Heart left ventricle (tissue), 16 donors: ENCODE measurements around the gene THSD4. TPM values are rescaled to one million over a fixed set of nuclear protein-coding genes. Genes with fewer than 3 reads are reported as not detected.

ENCODE experiments used
- ATAC-seq, 4 donors: fragments of 200-7000 bp; cut with Tn5 transposase; one replicate each; pipeline ENCODE4 v1.9.1; 2020 to 2022; ENCODE audit warnings: moderate library complexity in 4 of 4, mild to moderate bottlenecking in 3 of 4, moderate number of reproducible peaks in 1 of 4
- DNase-seq, 5 donors: peaks; one replicate each; pipeline ENCODE4 v3.0.0-alpha.2; 2020
- H3K27ac ChIP-seq, 12 donors: fragments of 200-600 bp; sonication (generic) in 4 of 12; one replicate each; pipeline versions ENCODE4 v1.5.0 to v1.8.0; 2016 to 2022; ENCODE audit warnings: mild to moderate bottlenecking in 2 of 12
- H3K27me3 ChIP-seq, 9 donors: fragments of 200-600 bp; sonication (generic) in 2 of 9; one replicate each; pipeline versions ENCODE4 v1.5.1 to v1.8.0; 2016 to 2022; ENCODE audit warnings: mild to moderate bottlenecking in 3 of 9
- H3K36me3 ChIP-seq, 9 donors: fragments of 200-600 bp; sonication (generic) in 2 of 9; one replicate each; pipeline versions ENCODE4 v1.5.0 to v1.8.0; 2018 to 2022; ENCODE audit warnings: mild to moderate bottlenecking in 2 of 9
- H3K4me1 ChIP-seq, 12 donors: fragments of 200-600 bp; sonication (generic) in 4 of 12; one replicate each; pipeline versions ENCODE4 v1.5.0 to v1.8.0; 2016 to 2022; ENCODE audit warnings: mild to moderate bottlenecking in 3 of 12
- H3K4me3 ChIP-seq, 12 donors: fragments of 200-600 bp; sonication (generic) in 4 of 12; one replicate each; pipeline versions ENCODE4 v1.5.0 to v1.8.0; 2017 to 2022; ENCODE audit warnings: mild to moderate bottlenecking in 9 of 12, moderate library complexity in 4 of 12
- H3K9me3 ChIP-seq, 12 donors: fragments of 200-600 bp; sonication (generic) in 4 of 12; one replicate each; pipeline versions ENCODE4 v1.5.0 to v1.8.0; 2016 to 2022; ENCODE audit warnings: mild to moderate bottlenecking in 1 of 12
- CTCF ChIP-seq, 12 donors: fragments of 200-600 bp; sonication (generic) in 4 of 12; IDR thresholded peaks; one replicate each; pipeline versions ENCODE4 v1.5.0 to v1.8.0; 2018 to 2022; ENCODE audit warnings: antibody characterized with exemption in 12 of 12, mild to moderate bottlenecking in 5 of 12
- POLR2A ChIP-seq, 2 donors: fragments of 450-650 bp; IDR thresholded peaks; one replicate each; pipeline ENCODE4 v1.6.1; 2017; ENCODE audit warnings: antibody characterized with exemption in 2 of 2, mild to moderate bottlenecking in 2 of 2, moderate library complexity in 2 of 2
- WGBS, 4 donors: extraction: QIAGEN DNeasy Blood & Tissue Kit in 2 of 4; methylation state at CpG; one replicate each; pipeline versions ENCODE4 v1.1.5 to v1.1.7; 2013 to 2018; 5-methylcytosine and 5-hydroxymethylcytosine counted together
- intact Hi-C, 10 donors: fragments of 100-400 bp; cut with DNase I; formaldehyde crosslinking; loops; one replicate each; pipeline versions ENCODE4 v1.11.1 to v1.14.2; 2022
- polyA plus RNA-seq, 2 donors: library from polyadenylated mRNA; stranded (reverse); fragments of 200-250 nt; gene quantifications; one replicate each; pipeline ENCODE4 v1.2.3, GENCODE V29; 2013
- total RNA-seq, 9 donors: library from RNA; depleted of rRNA in 2 of 9; stranded (reverse); fragments of >200 nt in 2 of 9; fragmentation: NEBNext Ultra II Directional in 3 of 9; extraction: Animal tissue kit (Norgen Biotek cat#: 25700) in 3 of 9; gene quantifications; one replicate each; pipeline versions ENCODE4 v1.1.0 to v1.2.4, GENCODE V29; 2016 to 2023
- donor health status: ischemic (EF 13 %, LVEDD 7.1; RV severe dilation, severe dysfunction).
- donor health status: healthy with polysubstance abuse.
- donor health status: DM: no; HTN: yes; CAD: no.
- donor health status: DM: no; HTN: no; CAD: no.
- donor health status: ischemic (EF 25% LVEDD 6.9; RV normal size, moderate dysfunction).
- donor health status: ischemic (EF 25% LVEDD 5.7; RV mildly dilated, moderate dysfunction).
- donor health status: healthy.
- donor health status: DM: yes; HTN: yes; CAD: no.
- donor health status: ischemic (EF 35%, LVEDD 5.7; RV mildly dilated, moderate dysfunction).
- donor health status: nonischemic (EF 11% LVEDD 7.7; RV severe dilation, severe dysfunction).
- donor health status: DM: yes; HTN: yes; CAD: no.
- donor health status: PGD.
- donor health status: ischemic (EF 29% LVEDD 5.4; RV normal size, mild dysfunction).
- donor health status: nonischemic (EF 23%, LVEDD 6.1; RV moderate dilation, normal function).

Gene THSD4
- total and polyA plus RNA-seq, 11 donors, result 32.6 to 206 (median 93.2) TPM

- Histone ChIP-seq H3K27me3 (no peaks in the 10 kb centered on the region), H3K4me1 (peaks cover 0 to 20% (median 3%) of the 10 kb centered on the region in 12 donors), H3K36me3 (peaks cover 0 to 20% (median 11%) of the 10 kb centered on the region in 9 donors), H3K27ac (no peak overlapping the region), H3K9me3 (peaks cover 0 to 6% (median 0%) of the 10 kb centered on the region in 12 donors), H3K4me3 (no peak overlapping the region)
- DNase-seq (no peak), ATAC-seq (peak in 2 of 4 donors; percentile 35 to 59)
- TF ChIP-seq POLR2A (IDR thresholded peaks at IDR 0.05) (no peak), CTCF (IDR thresholded peaks at IDR 0.05) (peak in 10 of 12 donors; percentile 16 to 56 (median 31))
- 61 to 74% (median 63%) methylated on average over 11 of the region's 11 CpGs for WGBS, 4 donors
- intact Hi-C loops, result loop anchor here in 3 of 10 donors (5.0 to 10.0 kb wide), 2 partner anchors 35 to 402 kb away; no protein-coding TSS in a partner anchor
Observed at GRCh38 chr15:71752604-71753289, 637.5 kb downstream of the THSD4 start.

- WGBS, 4 donors, result 66 to 95% (median 83%) methylated on average over 1 of the region's 1 CpG
- no peak overlapping the region for H3K27ac ChIP-seq
- intact Hi-C loops, result loop anchor here in 3 of 10 donors (5.0 to 10.0 kb wide), 2 partner anchors 34 to 401 kb away; no protein-coding TSS in a partner anchor
- DNase-seq, result no peak
- peaks cover 0 to 24% (median 3%) of the 10 kb centered on the region in 12 donors for H3K4me1 ChIP-seq
- no peak for ATAC-seq
- no peak overlapping the region for H3K4me3 ChIP-seq
- peaks cover 0 to 18% (median 10%) of the 10 kb centered on the region in 9 donors for H3K36me3 ChIP-seq
- H3K27me3 ChIP-seq, result no peaks in the 10 kb centered on the region
- H3K9me3 ChIP-seq, result peaks cover 0 to 6% (median 0%) of the 10 kb centered on the region in 12 donors
- no peak for TF ChIP-seq CTCF (IDR thresholded peaks at IDR 0.05)
- no peak for TF ChIP-seq POLR2A (IDR thresholded peaks at IDR 0.05)
Observed at GRCh38 chr15:71753346-71753745, 638.1 kb downstream of the THSD4 start.

DNA sequence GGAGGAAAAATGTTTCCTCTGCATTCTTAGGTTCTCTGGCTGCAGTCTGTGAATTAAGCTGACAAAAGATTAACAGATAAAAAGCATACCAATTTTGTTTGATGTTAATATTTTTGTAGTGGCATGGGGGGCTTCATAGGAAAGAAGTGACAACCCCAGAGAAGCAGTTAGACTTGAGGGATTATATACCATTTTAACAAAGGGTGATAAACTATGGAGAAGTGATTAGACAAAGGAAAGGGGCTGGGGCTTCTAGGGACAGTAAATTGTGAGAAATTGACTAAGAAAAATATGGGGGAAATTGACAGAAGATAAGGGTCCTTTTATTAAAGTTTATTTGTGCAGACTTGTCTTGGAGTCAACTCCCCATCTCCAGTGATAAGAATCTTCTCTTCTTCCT lies 639.4 kb downstream of the THSD4 start:
- Histone ChIP-seq H3K9me3 (peaks cover 0 to 8% (median 0%) of the 10 kb centered on the region in 12 donors), H3K4me1 (peaks cover 0 to 24% (median 3%) of the 10 kb centered on the region in 12 donors), H3K27me3 (no peaks in the 10 kb centered on the region), H3K27ac (no peak overlapping the region), H3K36me3 (peaks cover 0 to 11% (median 0%) of the 10 kb centered on the region in 9 donors), H3K4me3 (no peak overlapping the region)
- intact Hi-C loops, result loop anchor here in 3 of 10 donors (5.0 to 10.0 kb wide), 2 partner anchors 33 to 400 kb away; no protein-coding TSS in a partner anchor
- ATAC-seq (no peak), DNase-seq (no peak)
- TF ChIP-seq POLR2A (IDR thresholded peaks at IDR 0.05), result no peak

DNA sequence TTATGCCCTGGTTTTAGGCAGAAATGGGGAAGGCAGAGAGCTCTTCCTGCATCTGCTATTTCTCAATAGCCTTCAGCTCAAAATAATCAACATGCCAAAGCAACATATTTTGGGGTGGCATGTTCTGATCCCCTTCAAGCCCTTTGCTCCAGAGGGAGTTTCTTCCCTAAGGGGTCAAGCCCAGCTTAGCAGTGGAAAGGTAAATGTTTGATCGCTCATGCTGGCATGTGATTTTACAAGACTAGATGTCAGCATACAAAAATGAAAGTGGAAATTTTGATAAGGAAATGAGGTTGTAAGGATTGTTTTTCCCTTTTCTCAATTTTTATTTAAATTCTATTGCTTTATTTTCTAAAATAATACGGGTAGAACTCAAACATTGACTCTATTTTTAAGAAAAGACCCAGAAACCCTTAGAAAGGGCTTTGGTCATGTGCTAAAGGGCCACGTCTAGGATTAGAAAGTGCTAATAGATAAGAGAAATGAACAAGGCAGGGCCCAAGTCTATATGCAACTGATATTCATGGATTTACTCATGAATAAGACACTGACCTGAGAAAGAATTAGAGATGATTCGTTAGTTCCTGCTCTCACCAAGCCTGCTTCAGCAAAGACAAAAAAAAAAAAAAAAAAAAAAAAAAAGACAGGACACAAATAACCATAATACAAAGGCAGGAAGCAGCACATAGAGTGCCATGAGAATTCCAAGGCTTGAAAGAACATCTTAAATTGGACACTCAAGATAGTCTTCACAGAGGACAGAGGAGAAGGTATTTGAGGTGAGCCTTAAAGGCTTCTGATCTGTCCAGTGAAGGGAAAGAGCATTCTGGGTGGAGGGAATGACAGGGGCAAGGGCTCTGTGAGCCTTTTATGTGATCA lies 640.1 kb downstream of the THSD4 start:
- H3K4me3 ChIP-seq, result no peak overlapping the region
- H3K9me3 ChIP-seq, result peaks cover 0 to 13% (median under 1%) of the 10 kb centered on the region in 12 donors
- intact Hi-C loops, result loop anchor here in 2 of 10 donors (10.0 kb wide), 1 partner anchor 399 kb away; no protein-coding TSS in a partner anchor
- H3K27me3 ChIP-seq, result no peaks in the 10 kb centered on the region
- TF ChIP-seq CTCF (IDR thresholded peaks at IDR 0.05) (no peak), POLR2A (IDR thresholded peaks at IDR 0.05) (no peak)
- ATAC-seq (no peak), DNase-seq (no peak)
- H3K4me1 ChIP-seq, result peaks cover 0 to 24% (median 3%) of the 10 kb centered on the region in 12 donors
- WGBS, 4 donors, result 62 to 69% (median 65%) methylated on average over 4 of the region's 4 CpGs
- H3K36me3 ChIP-seq, result peaks cover 0 to 13% (median 0%) of the 10 kb centered on the region in 9 donors
- peak overlapping the region in 2 of 12 donors; percentile 0 to 17 for H3K27ac ChIP-seq
